Endothelial cell of umbilical vein (primary cell): ENCODE data around the gene CAAP1. TPM values are rescaled to one million over a fixed set of nuclear protein-coding genes. Genes with fewer than 3 reads are reported as not detected.

Experiments
- BruUV-seq: library from RNA; stranded (reverse); fragments of 400-500 nt; replicated peaks from 2 replicates; lab custom pipeline; 2021; lab: Mats Ljungman, UMichigan
- CTCF ChIA-PET: fragments of 300-600, 350-600 bp; sonication (Branson Sonifier 250); formaldehyde crosslinking; loops from one replicate; lab custom pipeline; 2021; ENCODE audit warnings: antibody characterized with exemption, inconsistent platforms; lab: Charles Lee
- POLR2A ChIA-PET: fragments of 300-600, 350-600 bp; sonication (Branson Sonifier 250); formaldehyde crosslinking; loops from one replicate; lab custom pipeline; 2021; ENCODE audit warnings: antibody characterized with exemption, inconsistent platforms; lab: Charles Lee
- DNase-seq: peaks from one replicate; pipeline ENCODE4 v3.0.0-alpha.2; 2011; ENCODE audit warnings: low read depth, low spot score
- FAIRE-seq: peaks from 2 replicates; lab custom pipeline; 2011; peaks lifted over from hg19 to GRCh38; lab: Jason Lieb, UNC
- H2AFZ ChIP-seq: 2 replicates; pipeline ENCODE4 v1.6.0; 2012; ENCODE audit warnings: low read depth, low read length, control low read depth, inconsistent platforms
- H3K27ac ChIP-seq: 2 replicates; pipeline ENCODE4 v1.5.1; 2011; ENCODE audit warnings: low read depth, mild to moderate bottlenecking, control low read depth, low read length, moderate library complexity; ENCODE audit not compliant: insufficient read depth
- H3K27me3 ChIP-seq, 2 experiments: 2 replicates each; pipeline versions ENCODE4 v1.6.0 to v1.6.1; 2011; ENCODE audit warnings: low read length in 2 of 2, mixed read lengths in 1 of 2; ENCODE audit not compliant: control insufficient read depth in 2 of 2, insufficient read depth in 2 of 2
- H3K36me3 ChIP-seq, 2 experiments: 2 replicates in 1 of 2; 3 replicates in 1 of 2; pipeline ENCODE4 v1.5.1; 2011; ENCODE audit warnings: low read length in 2 of 2, mild to moderate bottlenecking in 1 of 2, moderate library complexity in 1 of 2; ENCODE audit not compliant: control insufficient read depth in 2 of 2, insufficient read depth in 2 of 2; ENCODE audit errors: extremely low read depth in 1 of 2
- H3K4me1 ChIP-seq: 3 replicates; pipeline ENCODE4 v1.5.1; 2011; ENCODE audit warnings: mild to moderate bottlenecking, low read length; ENCODE audit not compliant: control insufficient read depth, insufficient read depth; ENCODE audit errors: extremely low read depth
- H3K4me2 ChIP-seq: 2 replicates; pipeline ENCODE4 v1.6.1; 2011; ENCODE audit warnings: low read length, control low read depth, mixed read lengths; ENCODE audit not compliant: insufficient read depth
- H3K4me3 ChIP-seq, 3 experiments: fragments of 200-600 bp in 1 of 3; sonication (generic), shearing (Covaris generic) in 1 of 3; replicated peaks in 1 of 3; 2 replicates each; pipeline ENCODE4 v1.5.1; 2011 to 2016; ENCODE audit warnings: control low read depth in 3 of 3, low read length in 3 of 3, mild to moderate bottlenecking in 2 of 3, inconsistent platforms in 1 of 3, low read depth in 1 of 3, moderate library complexity in 1 of 3; ENCODE audit not compliant: insufficient read depth in 1 of 3
- H3K79me2 ChIP-seq: 2 replicates; pipeline ENCODE4 v1.6.0; 2012; ENCODE audit warnings: low read length, inconsistent platforms; ENCODE audit not compliant: control insufficient read depth, insufficient read depth
- H3K9ac ChIP-seq: replicated peaks from 2 replicates; pipeline ENCODE3; 2011; ENCODE audit warnings: low read length, control low read depth; ENCODE audit not compliant: insufficient read depth; ENCODE audit errors: extremely low read depth
- H3K9me1 ChIP-seq: replicated peaks from 3 replicates; pipeline ENCODE4 v1.6.0; 2011; ENCODE audit warnings: mild to moderate bottlenecking, low read length; ENCODE audit not compliant: control insufficient read depth, insufficient read depth; ENCODE audit errors: extremely low read depth
- H3K9me3 ChIP-seq: replicated peaks from 2 replicates; pipeline ENCODE4 v1.5.1; 2012; ENCODE audit warnings: low read length, inconsistent platforms; ENCODE audit not compliant: control insufficient read depth, insufficient read depth
- H4K20me1 ChIP-seq: replicated peaks from 2 replicates; pipeline ENCODE3; 2011; ENCODE audit warnings: mild to moderate bottlenecking, low read length; ENCODE audit not compliant: control insufficient read depth, insufficient read depth; ENCODE audit errors: extremely low read depth
- CTCF ChIP-seq, 2 donors: IDR thresholded peaks; 1 replicate in 1 of 2; 2 replicates in 1 of 2; pipeline ENCODE4 v1.5.1; 2011; ENCODE audit warnings: low read length in 2 of 2, mild to moderate bottlenecking in 2 of 2, moderate library complexity in 2 of 2, control low read depth in 1 of 2, inconsistent platforms in 1 of 2, low read depth in 1 of 2; ENCODE audit not compliant: insufficient read depth in 1 of 2; ENCODE audit errors: extremely low read depth in 1 of 2
- EZH2 ChIP-seq: IDR thresholded peaks from 2 replicates; pipeline ENCODE4 v1.6.1; 2012; ENCODE audit warnings: borderline replicate concordance, low read depth, mild to moderate bottlenecking, moderate library complexity, low read length, inconsistent platforms; ENCODE audit not compliant: severe bottlenecking
- FOS ChIP-seq: IDR thresholded peaks from 2 replicates; pipeline ENCODE4 v1.6.1; 2011; ENCODE audit warnings: mild to moderate bottlenecking, low read length, moderate library complexity, borderline replicate concordance; ENCODE audit not compliant: insufficient read depth
- GATA2 ChIP-seq: IDR thresholded peaks from 2 replicates; pipeline ENCODE4 v1.7.0; 2011; ENCODE audit warnings: low read depth, mild to moderate bottlenecking, moderate library complexity, mixed read lengths, low read length; ENCODE audit not compliant: insufficient read length, insufficient read depth
- JUN ChIP-seq: IDR thresholded peaks from 2 replicates; pipeline ENCODE4 v1.6.1; 2011; ENCODE audit warnings: borderline replicate concordance, low read depth; ENCODE audit not compliant: insufficient read length, insufficient read depth
- MAX ChIP-seq: IDR thresholded peaks from 2 replicates; pipeline ENCODE4 v1.6.1; 2011; ENCODE audit not compliant: insufficient read depth, insufficient read length
- MYC ChIP-seq: IDR thresholded peaks from one replicate; pipeline ENCODE4 v1.6.1; 2011; ENCODE audit warnings: mild to moderate bottlenecking, low read depth, low read length
- POLR2AphosphoS5 ChIP-seq: IDR thresholded peaks from 2 replicates; pipeline ENCODE4 v1.6.1; 2012; ENCODE audit warnings: low read depth, mild to moderate bottlenecking, control low read depth, low read length, moderate library complexity; ENCODE audit not compliant: insufficient read depth
- dilution Hi-C: fragments of 300-500 bp; cut with MboI; formaldehyde crosslinking; loops from one replicate; pipeline ENCODE4 v1.15.0; 2019; ENCODE audit warnings: low sequenced_read_pairs; ENCODE audit not compliant: extremely low pct_ligation_motif_present
- intact Hi-C: fragments of 100-400 bp; cut with micrococcal nuclease; formaldehyde crosslinking; loops from one replicate; pipeline ENCODE4 v1.10.0; 2022
- polyA plus RNA-seq, 4 experiments: library from polyadenylated mRNA; depleted of rRNA in 3 of 4; stranded (reverse) in 3 of 4; unstranded in 1 of 4; fragments of >200 nt; gene quantifications; 2 replicates each; pipeline versions ENCODE4 v1.2.1 to v1.2.3, GENCODE V29; 2011 to 2012; ENCODE audit warnings: missing spikeins in 1 of 4
- total RNA-seq: library from RNA; stranded (reverse); gene quantifications from 2 replicates; pipeline ENCODE4 v1.2.3, GENCODE V29; 2021

Gene CAAP1
- total and polyA plus RNA-seq, 2 donors (not counting 3 experiments of a cell fraction or from before 2014, with no cell fraction given), result 5.3 to 16.1 TPM

- no peaks in the 10 kb centered on the region for H3K27me3 ChIP-seq
- no peak overlapping the region for H3K4me3 ChIP-seq
- no peak overlapping the region for H3K27ac ChIP-seq
- H3K9me3 ChIP-seq, result no peaks in the 10 kb centered on the region
- no peak overlapping the region for H3K9ac ChIP-seq
- no TSS peak for BruUV-seq
- no peaks in the 10 kb centered on the region for H3K4me1 ChIP-seq
- no peak overlapping the region for H2AFZ ChIP-seq
- H3K79me2 ChIP-seq, result no peaks in the 10 kb centered on the region
- H3K4me2 ChIP-seq, result no peak overlapping the region
- H4K20me1 ChIP-seq, result no peaks in the 10 kb centered on the region
- H3K36me3 ChIP-seq, result no peaks in the 10 kb centered on the region
- no peak for TF ChIP-seq MYC
- TF ChIP-seq EZH2, result no peak
- TF ChIP-seq GATA2, result no peak
- no peak for TF ChIP-seq CTCF (IDR thresholded peaks at IDR 0.05; ENCODE audit: extremely low read depth in 1 of 2, insufficient read depth in 1 of 2, low read depth in 1 of 2, low read length in 2 of 2)
- TF ChIP-seq FOS, result no peak
- no peak for TF ChIP-seq MAX
- no peak for TF ChIP-seq JUN
- no peak for TF ChIP-seq POLR2AphosphoS5
- intact Hi-C loops (loop anchor here (5.0 kb wide), 1 partner anchor 901 kb away; no protein-coding TSS in a partner anchor), dilution Hi-C loops (no loop called here)
- no peaks in the 10 kb centered on the region for H3K9me1 ChIP-seq
- ChIA-PET CTCF (no interaction called here), POLR2A (no interaction called here)
- FAIRE-seq, result no peak
- DNase-seq, result no peak
Observed at GRCh38 chr9:26863074-26863473, 29.5 kb downstream of the CAAP1 start.
